Stimulated activated CD8-positive, alpha-beta memory T cell treated with anti-CD3 and anti-CD28 coated beads, Interleukin-12 subunit alpha, Interleukin-12 subunit beta, amount 100 ng/mL, for 24 hours (primary cell): ENCODE results near the gene STAM2.
A peak's percentile ranks its signal among the peaks of the same experiment; 100 is the strongest.
"Not testable (repeated sequence)": the region's sequence is repeated elsewhere in the genome, so short reads cannot be mapped to it uniquely, and the experiment has no call there.

ENCODE experiments used
- DNase-seq: peaks from one replicate; pipeline ENCODE4 v3.0.0-alpha.2; 2020; ENCODE audit errors: extremely low read depth

STAM2 gene

DNA sequence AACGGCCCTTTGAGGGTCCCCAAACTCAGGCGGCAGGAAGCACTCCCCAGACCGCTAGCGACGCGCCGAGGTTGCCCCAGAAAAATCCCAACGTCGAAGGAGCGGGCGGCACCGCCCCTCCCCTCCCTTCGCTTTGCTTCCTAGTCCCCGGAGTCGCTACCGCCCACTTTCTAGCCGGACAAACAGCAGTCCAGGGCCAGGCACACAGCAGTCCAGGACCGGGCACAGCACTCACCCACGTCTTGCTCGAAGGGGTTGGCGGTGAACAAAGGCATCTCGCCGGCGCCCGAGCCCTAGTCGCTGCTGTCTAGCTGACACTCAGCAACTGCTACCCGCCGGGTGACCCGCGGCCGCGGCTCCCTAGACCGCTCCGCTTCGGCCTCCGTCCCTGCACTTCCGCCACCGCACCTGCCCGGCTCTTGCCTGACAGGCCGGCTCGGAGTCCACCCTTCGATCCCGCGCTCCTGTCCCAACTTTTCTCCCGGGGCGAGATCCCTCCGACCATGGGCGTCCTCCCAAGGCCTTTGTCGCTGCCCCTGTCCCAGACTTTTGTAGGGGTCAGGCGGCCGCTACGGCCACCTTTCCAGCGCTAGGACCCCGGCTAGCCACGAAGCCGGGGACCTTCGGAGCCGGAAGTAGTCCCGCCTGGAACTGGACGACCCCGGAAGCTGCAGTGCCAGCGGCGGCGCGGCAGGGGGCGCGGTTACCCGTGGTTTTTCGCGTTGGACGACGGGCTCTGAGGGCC lies at the start of gene STAM2:
Gene STAM2 (minus strand): TSS at position 396 of the 745 bp plus-strand sequence. CDS start 121 bp downstream, at position 275.
- peak; percentile 71 for DNase-seq

DNA sequence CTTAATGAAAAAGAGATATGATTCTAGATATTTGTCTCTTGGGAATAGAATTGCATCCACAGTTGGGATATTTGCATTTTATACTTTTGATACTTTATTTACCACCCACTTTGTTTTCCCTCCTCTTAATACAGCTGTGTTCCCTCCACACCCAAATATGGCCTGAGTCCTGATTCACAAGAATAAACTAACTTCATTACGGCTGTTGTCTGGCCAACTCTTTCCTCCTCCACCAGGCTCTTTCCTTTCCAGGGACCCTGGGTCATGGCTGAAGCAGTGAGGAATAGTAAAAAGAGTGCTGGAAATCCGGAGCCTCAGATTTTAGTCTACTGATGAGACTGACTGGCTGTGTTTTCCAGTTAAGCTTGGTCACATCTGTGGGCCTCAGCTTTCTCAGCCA lies 48.4 kb upstream of the STAM2 start:
- DNase-seq, result no peak

DNA sequence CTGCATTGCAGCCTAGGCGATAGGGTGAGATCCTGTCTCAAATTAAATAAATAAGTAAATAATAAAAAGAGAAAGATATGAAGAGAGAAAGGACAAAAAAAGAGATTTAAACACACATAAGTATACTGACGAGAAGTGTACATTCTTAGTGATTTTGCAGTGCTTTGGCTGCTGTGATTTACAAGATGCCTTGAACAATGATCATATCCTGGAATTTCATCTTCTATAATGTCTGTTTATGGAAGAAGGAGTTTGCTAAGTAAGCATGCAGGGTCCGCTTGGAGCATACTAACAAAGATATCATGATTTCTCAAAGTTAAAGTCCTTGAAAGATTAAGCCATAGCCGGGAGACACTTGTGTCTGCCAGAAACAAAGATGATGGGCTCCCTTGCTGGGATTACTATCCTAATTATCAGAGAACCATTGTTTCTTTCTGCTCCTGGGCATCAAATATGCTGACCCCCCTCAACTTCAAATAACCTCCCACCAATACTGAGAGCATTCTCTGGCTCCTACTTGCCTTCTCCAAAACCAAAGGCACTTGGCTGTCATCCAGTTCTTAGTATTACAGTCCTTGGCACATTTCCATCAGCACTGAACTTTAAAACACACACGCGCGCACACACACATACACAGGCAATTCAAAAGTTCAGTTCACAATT lies 47.5 kb upstream of the STAM2 start:
- DNase-seq, result no peak

DNA sequence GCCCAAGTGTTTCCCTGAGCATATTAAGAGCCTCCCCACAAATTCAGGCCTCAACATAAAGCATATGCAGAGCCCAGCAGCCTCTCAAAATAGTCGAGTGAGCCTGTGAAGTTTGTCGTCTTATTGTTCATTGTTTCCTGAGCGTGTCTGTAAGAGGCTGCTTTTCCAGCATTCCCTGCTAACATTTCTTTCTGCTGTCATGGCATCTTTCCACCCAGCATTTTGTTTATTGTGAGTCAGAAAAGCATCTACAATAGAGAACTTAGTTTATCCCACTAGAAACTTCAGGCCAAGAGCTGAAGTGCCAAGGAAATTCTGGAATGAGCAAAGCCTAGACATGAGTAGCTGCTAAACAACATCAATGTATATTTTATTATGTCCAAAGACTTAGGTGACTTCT lies 46.3 kb upstream of the STAM2 start:
- DNase-seq, result no peak

DNA sequence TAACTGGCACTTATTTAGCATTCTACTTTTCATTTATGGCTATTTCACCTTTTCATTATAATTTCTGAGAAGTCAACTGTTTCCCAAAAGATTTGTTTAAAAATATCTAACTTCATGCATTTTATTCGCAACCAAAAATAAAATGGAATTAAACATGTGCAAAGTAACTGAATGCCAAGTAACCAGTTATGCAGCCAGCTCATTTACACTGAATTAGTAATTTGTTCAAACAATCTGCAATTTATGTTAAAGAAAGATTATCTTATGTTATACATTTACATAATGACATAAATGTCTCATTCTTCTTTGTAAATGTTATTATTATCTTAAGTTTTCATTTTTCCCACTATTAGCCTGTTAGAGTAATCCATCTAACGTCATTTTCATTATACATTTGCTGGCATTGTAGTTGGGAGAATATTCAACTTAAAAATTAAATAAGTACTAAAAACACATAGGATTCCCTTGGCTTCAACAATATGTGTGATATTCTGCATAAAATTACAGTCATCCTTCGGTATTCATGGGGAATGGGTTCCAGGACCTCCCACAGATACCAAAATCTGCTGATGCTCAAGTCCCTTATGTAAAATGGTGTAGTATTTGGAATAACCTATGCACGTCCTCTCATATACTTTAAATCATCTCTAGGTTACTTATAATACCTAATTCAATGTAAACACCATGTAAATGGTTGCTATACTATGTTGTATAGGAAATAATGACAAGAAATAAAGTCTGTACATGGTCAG lies 43.7 kb upstream of the STAM2 start:
- DNase-seq, result no peak

DNA sequence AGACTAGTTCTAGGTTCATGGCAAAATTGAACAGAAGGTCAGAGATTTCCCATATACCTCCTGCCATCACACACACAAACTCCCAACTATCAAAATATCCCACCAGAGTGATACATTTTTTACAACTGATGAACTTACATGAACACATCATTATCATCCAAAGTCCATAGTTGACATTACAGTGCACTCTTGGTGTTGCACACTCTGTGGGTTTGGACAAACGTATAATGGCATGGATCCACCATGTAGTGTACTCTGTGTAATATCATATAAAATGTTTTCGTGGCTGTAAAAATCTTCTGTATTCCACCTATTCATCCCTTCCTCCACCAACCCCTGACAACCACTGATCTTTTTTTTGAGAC lies 25.9 kb upstream of the STAM2 start:
- DNase-seq, result no peak

DNA sequence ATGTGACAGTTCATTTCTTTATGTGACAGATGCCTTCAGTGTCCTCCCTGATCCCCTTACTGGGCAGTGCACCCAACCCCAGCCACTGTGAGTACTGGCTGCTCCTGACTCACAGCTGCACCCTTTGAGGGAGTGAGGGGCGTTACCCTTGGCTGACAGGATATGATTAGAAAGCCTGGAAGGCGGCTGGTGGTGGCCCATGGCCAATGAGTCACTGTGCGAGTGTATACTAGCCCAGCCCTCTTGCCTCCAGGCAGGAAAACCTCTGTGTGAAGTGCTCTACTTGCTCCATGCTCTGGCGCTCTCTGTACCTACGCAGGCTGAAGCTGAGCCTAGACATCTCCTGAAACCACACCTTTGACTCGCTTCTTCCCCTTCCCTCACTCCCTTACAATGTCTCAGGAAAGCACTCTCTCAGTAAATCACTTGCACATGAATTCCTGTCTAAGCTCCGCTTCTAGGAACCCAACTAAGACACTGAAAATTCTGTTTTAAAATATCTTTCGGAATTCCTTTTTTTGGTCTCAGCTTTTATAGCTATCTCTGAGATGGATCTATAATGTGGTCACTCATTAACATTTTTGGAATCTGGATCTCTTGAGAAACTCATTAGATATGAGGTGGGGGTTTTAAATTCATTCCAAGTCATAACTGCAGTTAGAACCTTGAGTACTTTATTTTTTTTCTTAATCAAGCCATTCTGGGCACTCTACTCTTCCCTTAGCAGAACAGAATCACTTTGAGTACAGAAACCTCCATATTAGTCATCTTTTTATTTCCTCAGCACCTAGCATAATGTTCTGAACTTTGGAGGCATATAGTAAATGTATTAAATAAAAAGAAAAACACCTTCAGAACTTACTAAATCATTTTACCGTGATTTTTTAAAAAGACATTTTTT lies 25.3 kb upstream of the STAM2 start:
- no peak for DNase-seq

DNA sequence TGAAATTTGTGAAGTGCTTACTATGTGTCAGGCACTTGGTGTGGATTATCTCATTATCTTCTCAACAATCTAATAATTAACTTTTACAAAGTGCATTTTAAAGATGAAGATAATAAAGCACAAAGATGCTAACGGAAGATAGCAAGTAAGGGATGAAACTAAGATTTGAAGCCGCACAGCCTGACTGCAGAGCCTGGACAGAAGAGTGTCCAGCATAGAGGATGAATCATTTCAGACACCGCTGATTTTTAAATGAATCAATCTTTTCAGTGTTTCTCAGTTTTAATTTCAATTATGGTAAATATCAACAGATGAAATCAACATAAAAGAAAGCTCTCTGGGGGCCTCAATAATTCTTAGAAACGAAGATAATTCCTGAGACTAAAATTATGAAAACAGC lies 24.5 kb upstream of the STAM2 start:
- no peak for DNase-seq

DNA sequence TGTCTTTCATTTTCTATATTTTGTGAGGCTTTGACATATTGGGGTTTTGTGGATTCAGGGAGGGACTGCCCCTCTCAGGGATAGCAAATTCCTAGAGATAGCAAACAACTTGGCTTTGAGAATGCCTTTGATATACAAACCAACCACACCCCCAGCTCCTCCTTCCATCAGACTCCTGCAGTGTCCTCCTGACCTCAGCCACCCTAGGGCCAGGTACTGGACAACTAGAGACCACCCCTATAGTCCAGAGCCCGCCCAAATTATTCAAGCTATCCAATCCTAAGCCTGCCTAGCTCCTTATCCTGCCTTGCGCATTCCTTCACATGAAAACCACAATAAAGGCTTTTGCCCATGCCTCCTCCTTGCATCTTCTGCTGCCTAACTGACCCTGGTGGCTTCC lies 22.9 kb upstream of the STAM2 start:
- no peak for DNase-seq

DNA sequence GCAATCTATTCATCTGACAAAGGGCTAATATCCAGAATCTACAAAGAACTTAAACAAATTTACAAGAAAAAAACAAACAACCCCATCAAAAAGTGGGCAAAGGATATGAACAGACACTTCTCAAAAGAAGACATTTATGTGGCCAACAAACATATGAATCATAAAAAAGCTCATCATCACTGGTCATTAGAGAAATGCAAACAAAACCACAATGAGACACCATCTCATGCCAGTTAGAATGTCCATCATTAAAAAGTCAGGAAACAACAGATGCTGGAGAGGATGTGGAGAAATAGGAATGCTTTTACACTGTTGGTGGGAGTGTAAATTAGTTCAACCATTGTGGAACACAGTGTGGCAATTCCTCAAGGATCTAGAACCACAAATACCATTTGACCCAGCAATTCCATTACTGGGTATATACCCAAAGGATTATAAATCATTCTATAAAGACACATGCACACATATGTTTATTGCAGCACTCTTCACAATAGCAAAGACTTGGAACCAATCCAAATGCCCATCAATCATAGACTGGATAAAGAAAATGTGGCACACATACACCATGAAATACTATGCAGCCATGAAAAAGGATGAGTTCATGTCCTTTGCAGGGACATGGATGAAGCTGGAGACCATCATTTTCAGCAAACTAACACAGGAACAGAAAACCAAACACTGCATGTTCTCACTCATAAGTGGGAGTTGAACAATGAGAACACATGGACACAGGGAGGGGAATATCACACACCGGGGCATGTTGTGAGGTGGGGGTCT lies 22.1 kb upstream of the STAM2 start:
- DNase-seq, result not testable (repeated sequence)

DNA sequence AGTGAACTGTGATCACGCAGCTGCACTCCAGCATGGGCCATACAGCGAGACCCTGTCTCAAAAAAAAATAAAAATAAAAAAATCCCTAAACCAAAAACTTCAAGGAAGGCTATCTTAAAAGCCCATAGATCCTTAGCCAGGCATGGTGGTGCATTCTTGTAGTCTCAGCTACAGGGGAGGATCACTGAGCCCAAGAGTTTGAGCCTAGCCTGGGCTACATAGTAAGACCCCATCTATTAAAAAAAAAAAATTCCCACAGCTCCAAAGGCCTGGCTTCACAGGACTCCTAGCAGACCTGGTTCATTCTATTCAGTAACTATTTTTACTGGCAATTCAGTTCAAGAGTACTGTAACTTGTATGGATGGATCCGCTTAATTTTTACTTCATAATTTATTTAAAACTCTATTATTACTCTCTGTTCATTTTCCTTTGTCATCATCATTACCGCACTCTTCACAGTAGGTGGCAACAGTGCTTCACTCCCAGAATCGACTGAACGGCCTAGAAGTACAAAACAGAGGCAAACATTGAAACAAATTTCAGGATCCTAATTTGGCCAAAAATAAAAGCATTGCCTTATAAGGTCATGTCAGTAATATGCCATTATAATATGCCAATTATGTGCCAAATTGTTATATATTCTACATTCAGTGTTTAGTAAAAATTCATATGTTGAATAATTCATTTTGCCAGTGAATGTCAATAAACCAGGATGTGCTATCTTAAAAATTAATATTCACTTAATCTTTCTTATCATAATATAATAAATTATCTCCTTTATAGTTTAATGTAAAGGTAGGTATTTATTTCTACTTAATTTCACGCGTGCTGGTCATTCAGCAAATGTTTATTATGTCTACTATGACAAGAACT lies 14.3 kb upstream of the STAM2 start:
- DNase-seq, result no peak

DNA sequence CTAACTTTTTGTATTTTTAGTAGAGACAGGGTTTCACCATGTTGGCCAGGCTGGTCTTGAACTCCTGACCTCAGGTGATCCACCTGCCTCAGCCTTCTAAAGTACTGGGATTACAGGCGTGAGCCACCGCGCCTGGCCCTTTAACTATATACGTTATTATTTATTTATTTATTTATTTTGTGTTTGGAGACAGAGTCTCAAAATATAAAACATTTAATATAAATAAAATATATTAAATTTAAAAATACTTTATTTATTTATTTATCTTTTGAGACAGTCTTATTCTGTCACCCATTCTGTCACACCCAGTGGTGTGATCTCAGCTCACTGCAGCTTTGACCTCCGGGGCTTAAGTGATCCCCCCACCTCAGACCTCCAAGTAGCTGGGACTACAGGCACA lies 11.2 kb upstream of the STAM2 start:
- DNase-seq, result not testable (repeated sequence)

DNA sequence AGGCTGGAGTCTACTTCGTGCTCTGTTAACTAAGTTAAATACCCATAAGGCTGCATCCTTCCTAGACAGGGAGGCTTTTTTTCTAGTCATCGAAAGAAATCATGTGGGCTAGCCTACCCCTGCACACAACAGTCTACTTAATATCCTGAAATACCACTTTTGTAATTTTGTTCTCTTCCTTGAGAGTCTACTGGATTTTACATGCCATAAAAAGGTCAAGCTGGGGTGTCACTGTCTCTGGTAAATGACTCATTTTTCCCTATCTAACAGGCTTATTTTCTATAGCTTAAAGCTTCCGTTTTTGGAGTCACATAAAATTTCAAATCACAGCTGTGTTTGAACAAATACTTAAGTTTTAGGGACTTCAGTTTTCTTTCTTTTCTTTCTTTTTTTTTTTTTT lies 10.7 kb upstream of the STAM2 start:
- DNase-seq, result no peak

DNA sequence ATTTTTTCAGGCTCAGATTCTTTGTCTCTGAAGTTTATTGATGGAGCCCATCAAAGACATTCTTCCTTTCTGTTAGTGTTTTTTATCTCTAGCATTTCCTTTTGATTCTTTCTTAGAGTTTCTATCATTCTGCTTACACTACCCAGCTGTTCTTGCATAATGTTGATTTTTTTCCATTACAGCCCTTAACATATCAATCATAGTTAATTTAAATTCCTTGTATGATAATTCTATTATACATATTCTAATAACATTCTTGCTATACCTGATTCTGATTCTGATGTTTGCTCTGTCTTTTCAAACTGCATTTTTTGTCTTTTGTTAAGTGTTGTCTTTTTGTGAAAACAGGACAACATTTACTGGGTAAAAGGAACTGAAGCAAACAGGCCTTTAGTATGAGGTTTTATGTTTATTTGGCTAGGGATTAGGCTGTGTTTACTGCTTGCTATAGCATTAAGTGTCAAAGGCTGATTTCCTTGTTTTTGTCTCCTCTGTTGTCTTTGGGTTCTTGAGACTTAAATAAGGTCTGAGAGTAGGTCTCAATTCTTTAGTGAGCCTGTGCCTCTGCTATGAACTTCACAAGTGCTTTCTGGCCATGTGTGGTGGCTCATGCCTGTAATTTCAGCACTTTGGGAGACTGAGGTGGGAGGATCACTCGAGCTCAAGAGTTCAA lies 8.0 kb upstream of the STAM2 start:
- no peak for DNase-seq

DNA sequence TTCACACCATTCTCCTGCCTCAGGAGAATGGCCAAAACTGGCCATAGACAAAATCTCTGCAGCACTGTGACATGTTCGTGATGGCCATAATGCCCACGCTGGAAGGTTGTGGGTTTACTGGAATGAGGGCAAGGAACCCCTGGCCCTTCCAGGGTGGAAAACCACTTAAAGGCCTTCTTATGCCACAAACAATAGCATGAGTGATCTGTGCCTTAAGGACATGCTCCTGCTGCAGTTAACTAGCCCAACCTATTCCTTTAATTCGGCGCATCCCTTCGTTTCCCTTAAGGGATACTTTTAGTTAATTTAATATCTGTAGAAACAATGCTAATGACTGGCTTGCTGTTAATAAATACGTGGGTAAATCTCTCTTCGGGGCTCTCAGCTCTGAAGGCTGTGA lies 2.1 kb upstream of the STAM2 start:
- DNase-seq, result not testable (repeated sequence)

DNA sequence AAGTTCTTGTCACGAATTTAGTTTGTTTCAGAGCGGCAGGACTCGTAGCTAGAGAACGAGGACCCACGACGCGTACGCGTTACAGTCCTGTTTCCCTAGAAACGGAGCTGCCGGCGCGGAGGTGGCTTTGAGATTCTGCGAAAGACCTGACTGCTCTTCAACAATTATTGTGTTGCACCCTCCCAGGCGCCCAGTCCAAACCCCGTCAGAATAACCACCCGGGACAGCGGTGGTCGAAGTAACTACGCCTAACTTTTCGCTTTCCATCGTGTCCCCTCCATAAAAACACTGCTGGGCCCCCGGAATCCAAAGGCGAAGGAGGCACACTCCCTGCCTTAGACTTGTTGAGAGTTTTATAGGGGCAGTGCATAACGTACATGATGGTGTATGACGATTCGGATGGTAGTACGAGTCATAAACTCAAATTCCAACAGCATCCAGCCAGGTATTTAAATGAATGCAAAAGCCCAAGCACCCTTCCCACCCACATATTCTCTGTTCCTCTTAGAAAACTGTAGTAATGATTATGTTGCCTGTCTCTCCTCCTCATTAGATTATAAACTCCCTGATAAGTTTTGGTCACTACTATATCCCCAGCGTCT lies 651 bp upstream of the STAM2 start:
- no peak for DNase-seq

DNA sequence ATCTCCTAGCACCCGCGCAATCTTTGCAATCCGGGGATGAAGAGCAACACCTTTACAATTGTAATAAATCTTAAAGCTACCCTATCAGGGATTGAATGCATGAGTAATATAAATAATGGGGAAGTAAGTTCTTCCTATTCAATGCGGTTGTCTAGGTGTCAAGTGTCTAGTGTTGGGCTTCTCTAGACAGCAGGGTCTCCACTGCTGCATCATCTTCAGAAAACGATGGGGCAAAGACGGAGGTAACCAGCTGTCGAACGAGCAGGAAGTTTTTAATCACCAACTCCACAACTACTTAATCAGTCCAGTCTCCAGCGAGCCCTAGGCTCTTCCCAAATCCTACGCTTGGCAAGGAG lies 573 bp downstream of the STAM2 start:
- no peak for DNase-seq

DNA sequence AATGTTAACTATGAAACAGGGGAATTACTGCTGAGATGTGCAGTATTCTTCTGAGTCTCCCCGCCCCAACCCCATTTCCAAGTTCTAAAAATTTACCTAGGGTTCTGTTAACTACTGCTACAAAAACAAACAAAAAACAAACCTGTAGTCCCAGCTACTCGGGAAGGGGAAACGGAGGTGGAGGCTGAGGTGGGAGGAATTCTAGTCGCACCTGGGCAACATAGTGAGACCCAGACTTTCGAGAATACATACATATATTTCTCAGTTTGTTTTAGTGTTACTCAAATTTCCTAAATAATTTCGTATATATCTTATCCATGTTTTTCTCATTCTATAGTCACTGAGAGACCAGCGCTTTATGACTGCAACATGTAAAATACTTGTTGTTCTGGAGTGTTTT lies 989 bp downstream of the STAM2 start:
- no peak for DNase-seq

DNA sequence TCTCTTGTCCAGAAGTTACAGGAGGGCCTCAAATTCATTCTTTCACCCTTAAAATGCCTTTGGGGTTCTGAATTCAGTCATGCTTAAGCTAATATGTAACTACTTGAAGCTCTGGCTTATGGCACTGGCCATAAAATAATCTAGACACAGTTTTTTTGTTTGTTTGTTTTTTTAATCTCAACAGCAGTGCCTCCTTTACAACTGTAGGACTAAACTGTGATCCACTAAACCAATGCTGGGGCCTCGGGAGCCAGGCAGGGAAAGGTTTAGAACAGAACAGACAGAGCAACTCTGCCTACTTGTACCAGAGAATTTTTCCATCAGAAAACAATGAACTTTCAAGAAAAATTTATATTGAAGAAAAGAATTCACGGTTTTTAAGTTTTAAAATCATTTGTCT lies 1.7 kb downstream of the STAM2 start:
- no peak for DNase-seq
